Adrenal gland (tissue), 12 donors: Measurements from ENCODE around the gene SETBP1. TPM values are rescaled to one million over a fixed set of nuclear protein-coding genes. Genes with fewer than 3 reads are reported as not detected.

Source experiments
- DNase-seq, 7 donors: peaks; one replicate each; pipeline ENCODE4 v3.0.0-alpha.2; 2019 to 2020
- H3K27ac ChIP-seq, 5 donors: fragments of 200-600 bp; sonication (generic) in 4 of 5; 1 replicate in 3 of 5; 2 replicates in 2 of 5; pipeline versions ENCODE4 v1.5.1 to v1.8.0; 2016 to 2020; ENCODE audit warnings: mild to moderate bottlenecking in 1 of 5
- H3K27me3 ChIP-seq: fragments of 200-600 bp; 2 replicates; pipeline ENCODE4 v1.8.0; 2021
- H3K36me3 ChIP-seq, 2 donors: fragments of 200-600 bp; replicated peaks in 1 of 2; 1 replicate in 1 of 2; 2 replicates in 1 of 2; pipeline versions ENCODE4 v1.5.1 to v1.8.0; 2018 to 2022
- H3K4me1 ChIP-seq, 2 donors: fragments of 200-600 bp; replicated peaks in 1 of 2; 1 replicate in 1 of 2; 2 replicates in 1 of 2; pipeline versions ENCODE4 v1.5.1 to v1.8.0; 2018 to 2021
- H3K4me3 ChIP-seq, 4 donors: fragments of 200-600 bp; sonication (generic) in 3 of 4; one replicate each; pipeline ENCODE4 v1.5.1; 2016 to 2018
- H3K9me3 ChIP-seq, 3 donors: fragments of 200-600 bp; sonication (generic) in 1 of 3; replicated peaks in 1 of 3; 1 replicate in 2 of 3; 2 replicates in 1 of 3; pipeline versions ENCODE4 v1.5.1 to v1.8.0; 2016 to 2021
- CTCF ChIP-seq, 6 experiments: fragments of 450-650 bp in 4 of 6; fragments of 200-600 bp in 2 of 6; sonication (generic) in 1 of 6; IDR thresholded peaks; 1 replicate in 5 of 6; 2 replicates in 1 of 6; pipeline versions ENCODE4 v1.5.1 to v1.8.0; 2016 to 2021; ENCODE audit warnings: antibody characterized with exemption in 6 of 6, mild to moderate bottlenecking in 2 of 6, moderate library complexity in 1 of 6
- POLR2A ChIP-seq, 2 donors: fragments of 450-650 bp; IDR thresholded peaks; one replicate each; pipeline ENCODE4 v1.6.1; 2017; ENCODE audit warnings: antibody characterized with exemption in 2 of 2, mild to moderate bottlenecking in 2 of 2, moderate library complexity in 1 of 2
- WGBS, 4 donors: extraction: QIAGEN DNeasy Blood & Tissue Kit in 2 of 4; methylation state at CpG; one replicate each; pipeline versions ENCODE4 v1.1.5 to v1.1.7; 2013 to 2017; 5-methylcytosine and 5-hydroxymethylcytosine counted together
- intact Hi-C, 2 donors: fragments of 100-400 bp; cut with DNase I; formaldehyde crosslinking; loops; one replicate each; pipeline versions ENCODE4 v1.14.1 to v1.15.0; 2022 to 2023
- polyA plus RNA-seq, 3 donors: library from polyadenylated mRNA; stranded (reverse); fragments of 200-250 nt in 2 of 3; fragments of 350-450 nt in 1 of 3; fragmentation: Illumina TruSeq in 1 of 3; extraction: RNeasy Lipid Tissue Mini Kit (QIAGEN cat#74804) in 1 of 3; gene quantifications; one replicate each; pipeline ENCODE4 v1.2.3, GENCODE V29; 2013 to 2014
- total RNA-seq, 9 donors: library from RNA; depleted of rRNA in 4 of 9; stranded (reverse); fragments of >200 nt in 4 of 9; fragments of 120-200 nt in 1 of 9; fragmentation: NEBNext Ultra II Directional in 1 of 9; extraction: Animal tissue kit (Norgen Biotek cat#: 25700) in 1 of 9; gene quantifications; one replicate each; pipeline versions ENCODE4 v1.1.0 to v1.2.4, GENCODE V29; 2013 to 2023
- donor health status: healthy with polysubstance abuse.
- donor health status: Bipolar disorder and iron deficiency.
- donor health status: DM: yes; HTN: yes; CAD: no.
- donor health status: DM: no; HTN: no; CAD: no.
- donor health status: DM: no; HTN: no; CAD: no.
- donor health status: DM: yes; HTN: yes; CAD: no.

Gene SETBP1
- total and polyA plus RNA-seq, 12 donors = 1.2 to 18.0 (median 9.4) TPM

- WGBS, 4 donors = 85 to 88% (median 86%) methylated on average over 3 to 4 of the region's 4 CpGs
- intact Hi-C loops = no loop called here
Observed at GRCh38 chr18:44842588-44843412, 162.1 kb downstream of the SETBP1 start.

GRCh38 chr18:44844486-44844885 is 163.8 kb downstream of the SETBP1 start:
- DNase-seq = no peak
- TF ChIP-seq CTCF (IDR thresholded peaks at IDR 0.05) = no peak
- no peak for TF ChIP-seq POLR2A (IDR thresholded peaks at IDR 0.05)
- H3K36me3 ChIP-seq = no peaks in the 10 kb centered on the region
- 67 to 94% (median 73%) methylated on average over 5 of the region's 5 CpGs for WGBS, 4 donors
- no peak overlapping the region for H3K4me3 ChIP-seq
- H3K4me1 ChIP-seq = peaks cover 0 to 13% of the 10 kb centered on the region in 2 donors
- no peak overlapping the region for H3K27ac ChIP-seq
- H3K27me3 ChIP-seq = no peaks in the 10 kb centered on the region
- H3K9me3 ChIP-seq = no peaks in the 10 kb centered on the region
- intact Hi-C loops = no loop called here

More at GRCh38 chr18:44842588-44843412, 162.1 kb downstream of the SETBP1 start:
- peaks cover 0 to 22% of the 10 kb centered on the region in 2 donors for H3K4me1 ChIP-seq
- H3K27ac ChIP-seq = no peak overlapping the region
- no peaks in the 10 kb centered on the region for H3K36me3 ChIP-seq
- no peaks in the 10 kb centered on the region for H3K9me3 ChIP-seq
- H3K27me3 ChIP-seq = no peaks in the 10 kb centered on the region
- TF ChIP-seq CTCF (IDR thresholded peaks at IDR 0.05) (no peak), POLR2A (IDR thresholded peaks at IDR 0.05) (no peak)
- DNase-seq = no peak
- no peak overlapping the region for H3K4me3 ChIP-seq

- Histone ChIP-seq H3K9me3 (no peaks in the 10 kb centered on the region), H3K27me3 (no peaks in the 10 kb centered on the region), H3K27ac (no peak overlapping the region), H3K4me1 (peaks cover 0 to 9% of the 10 kb centered on the region in 2 donors), H3K4me3 (no peak overlapping the region), H3K36me3 (no peaks in the 10 kb centered on the region)
- no peak for TF ChIP-seq CTCF (IDR thresholded peaks at IDR 0.05)
- no peak for TF ChIP-seq POLR2A (IDR thresholded peaks at IDR 0.05)
- DNase-seq = no peak
- intact Hi-C loops = no loop called here
Observed at GRCh38 chr18:44846450-44846849, 165.8 kb downstream of the SETBP1 start.

GRCh38 chr18:44848644-44849335 is 168.1 kb downstream of the SETBP1 start:
- no peak for DNase-seq
- no peak for TF ChIP-seq POLR2A (IDR thresholded peaks at IDR 0.05)
- no peak for TF ChIP-seq CTCF (IDR thresholded peaks at IDR 0.05)
- H3K27me3 ChIP-seq = no peaks in the 10 kb centered on the region
- 46 to 62% (median 59%) methylated on average over 9 of the region's 9 CpGs for WGBS, 4 donors
- H3K4me1 ChIP-seq = peaks cover 0 to 9% of the 10 kb centered on the region in 2 donors
- intact Hi-C loops = no loop called here
- H3K36me3 ChIP-seq = no peaks in the 10 kb centered on the region
- no peaks in the 10 kb centered on the region for H3K9me3 ChIP-seq
- H3K27ac ChIP-seq = no peak overlapping the region
- H3K4me3 ChIP-seq = no peak overlapping the region
